Measurements from ENCODE around the gene CDH16.
"Not testable (repeated sequence)": the region's sequence is repeated elsewhere in the genome, so short reads cannot be mapped to it uniquely, and the experiment has no call there.

CDH16 gene

DNA sequence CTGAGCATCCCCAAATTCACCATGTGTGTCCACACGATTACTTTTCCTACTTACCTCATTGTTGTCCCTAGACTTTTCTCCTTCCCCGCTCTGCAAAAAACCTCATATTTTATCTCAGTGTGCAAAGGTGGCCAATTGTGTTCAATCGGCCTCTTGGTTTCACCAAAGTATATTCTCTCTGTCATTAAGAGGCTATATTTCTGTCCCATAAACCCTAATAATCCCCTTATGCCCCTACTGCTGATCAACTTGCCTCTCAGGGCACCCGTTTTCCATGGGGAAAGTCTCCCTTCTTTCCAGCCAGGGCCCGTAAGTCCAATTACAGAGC, 28.3 kb upstream of the CDH16 start:
- no peak for DNase-seq (ENCODE audit: low read depth)
- TF ChIP-seq, protein P1, sequence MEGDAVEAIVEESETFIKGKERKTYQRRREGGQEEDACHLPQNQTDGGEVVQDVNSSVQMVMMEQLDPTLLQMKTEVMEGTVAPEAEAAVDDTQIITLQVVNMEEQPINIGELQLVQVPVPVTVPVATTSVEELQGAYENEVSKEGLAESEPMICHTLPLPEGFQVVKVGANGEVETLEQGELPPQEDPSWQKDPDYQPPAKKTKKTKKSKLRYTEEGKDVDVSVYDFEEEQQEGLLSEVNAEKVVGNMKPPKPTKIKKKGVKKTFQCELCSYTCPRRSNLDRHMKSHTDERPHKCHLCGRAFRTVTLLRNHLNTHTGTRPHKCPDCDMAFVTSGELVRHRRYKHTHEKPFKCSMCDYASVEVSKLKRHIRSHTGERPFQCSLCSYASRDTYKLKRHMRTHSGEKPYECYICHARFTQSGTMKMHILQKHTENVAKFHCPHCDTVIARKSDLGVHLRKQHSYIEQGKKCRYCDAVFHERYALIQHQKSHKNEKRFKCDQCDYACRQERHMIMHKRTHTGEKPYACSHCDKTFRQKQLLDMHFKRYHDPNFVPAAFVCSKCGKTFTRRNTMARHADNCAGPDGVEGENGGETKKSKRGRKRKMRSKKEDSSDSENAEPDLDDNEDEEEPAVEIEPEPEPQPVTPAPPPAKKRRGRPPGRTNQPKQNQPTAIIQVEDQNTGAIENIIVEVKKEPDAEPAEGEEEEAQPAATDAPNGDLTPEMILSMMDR (conservative IDR thresholded peaks at IDR 0.05; ENCODE audit: control insufficient read depth, insufficient read depth, low read depth, low read length), result no peak
- H3K4me3 ChIP-seq (ENCODE audit: control insufficient read depth, low read depth, low read length), result no peak overlapping the region

DNA sequence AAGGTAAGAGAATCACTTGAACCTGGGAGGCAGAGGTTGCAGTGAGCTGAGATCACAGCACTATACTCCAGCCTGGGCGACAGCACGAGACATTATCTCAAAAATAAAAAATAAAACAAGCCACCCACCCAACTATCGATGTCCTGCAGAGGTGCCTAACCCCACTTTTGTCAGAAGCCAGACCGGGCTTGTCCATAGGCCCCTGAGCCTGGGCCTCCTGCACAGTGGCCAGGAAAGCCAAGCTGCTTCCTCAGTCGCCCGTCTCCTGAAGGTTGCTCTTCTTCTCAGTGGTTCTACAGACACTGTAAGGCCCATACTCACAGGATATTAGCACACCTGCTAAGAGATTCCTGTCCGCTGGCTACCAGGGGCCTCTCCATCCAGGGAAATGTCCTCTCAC, 27.9 kb upstream of the CDH16 start:
- TF ChIP-seq, protein P1 (conservative IDR thresholded peaks at IDR 0.05; ENCODE audit: control insufficient read depth, insufficient read depth, low read depth, low read length), result no peak
- H3K4me3 ChIP-seq (ENCODE audit: control insufficient read depth, low read depth, low read length), result no peak overlapping the region
- no peak for DNase-seq (ENCODE audit: low read depth)

DNA sequence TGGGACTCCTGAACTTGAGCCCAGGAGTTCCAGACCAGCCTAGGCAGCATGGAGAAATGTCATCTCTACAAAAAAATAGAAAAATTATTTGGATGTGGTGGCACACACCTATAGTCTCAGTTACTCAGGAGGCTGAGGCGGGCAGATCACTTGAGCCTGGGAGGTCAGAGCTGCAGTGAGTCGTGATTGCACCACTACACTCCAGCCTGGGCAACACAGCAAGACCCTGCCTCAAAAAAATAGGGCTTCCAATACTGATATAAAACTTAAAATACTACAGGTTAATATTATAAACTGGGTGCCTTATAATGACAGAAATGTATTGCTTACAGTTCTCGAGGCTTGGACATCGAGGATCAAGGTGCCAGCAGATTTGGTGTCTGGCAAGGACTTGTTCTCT, 27.3 kb upstream of the CDH16 start:
- TF ChIP-seq, protein P1 (conservative IDR thresholded peaks at IDR 0.05; ENCODE audit: control insufficient read depth, insufficient read depth, low read depth, low read length), result no peak
- no peak overlapping the region for H3K4me3 ChIP-seq (ENCODE audit: control insufficient read depth, low read depth, low read length)
- no peak for DNase-seq (ENCODE audit: low read depth)

DNA sequence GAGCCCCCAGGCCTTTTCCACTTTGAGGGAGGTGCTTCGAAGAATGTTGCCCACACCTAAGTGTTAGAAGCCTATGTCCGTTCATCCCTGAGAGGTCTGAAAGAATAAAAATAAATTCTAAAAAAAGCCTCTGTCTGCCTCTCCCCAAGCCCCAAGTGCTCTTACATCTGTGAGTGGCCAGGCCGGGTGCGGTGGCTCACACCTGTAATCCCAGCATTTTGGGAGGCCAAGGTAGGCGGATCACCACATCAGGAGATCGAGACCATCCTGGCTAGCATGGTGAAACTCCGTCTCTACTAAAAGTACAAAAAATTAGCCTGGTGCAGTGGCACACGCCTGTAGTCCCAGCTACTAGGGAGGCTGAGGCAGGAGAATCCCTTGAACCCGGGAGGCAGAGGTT, 26.3 kb upstream of the CDH16 start:
- not testable (repeated sequence) for DNase-seq (ENCODE audit: low read depth); H3K4me3 ChIP-seq (ENCODE audit: control insufficient read depth, low read depth, low read length)

DNA sequence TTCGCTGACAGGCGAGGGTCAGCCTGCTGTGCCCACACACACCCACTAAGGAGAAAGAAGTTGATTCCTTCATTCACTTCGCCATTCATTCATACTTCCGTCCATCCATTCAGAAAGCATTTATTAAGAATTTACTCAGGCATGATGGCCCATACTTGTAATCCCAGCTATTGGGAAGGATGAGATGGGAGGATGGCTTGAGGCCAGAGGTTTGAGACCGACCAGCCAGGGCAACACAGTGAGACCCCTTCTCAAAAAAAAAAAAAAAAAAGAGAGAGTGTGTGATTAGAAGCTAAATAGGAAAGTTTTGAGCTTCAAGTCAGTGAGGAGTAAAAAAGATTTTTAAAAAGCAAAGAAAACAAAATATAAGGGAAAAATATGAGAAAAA, 25.4 kb upstream of the CDH16 start:
- H3K4me3 ChIP-seq (ENCODE audit: control insufficient read depth, low read depth, low read length), result no peak overlapping the region
- DNase-seq (ENCODE audit: low read depth), result no peak
- TF ChIP-seq, protein P1 (conservative IDR thresholded peaks at IDR 0.05; ENCODE audit: control insufficient read depth, insufficient read depth, low read depth, low read length), result no peak

DNA sequence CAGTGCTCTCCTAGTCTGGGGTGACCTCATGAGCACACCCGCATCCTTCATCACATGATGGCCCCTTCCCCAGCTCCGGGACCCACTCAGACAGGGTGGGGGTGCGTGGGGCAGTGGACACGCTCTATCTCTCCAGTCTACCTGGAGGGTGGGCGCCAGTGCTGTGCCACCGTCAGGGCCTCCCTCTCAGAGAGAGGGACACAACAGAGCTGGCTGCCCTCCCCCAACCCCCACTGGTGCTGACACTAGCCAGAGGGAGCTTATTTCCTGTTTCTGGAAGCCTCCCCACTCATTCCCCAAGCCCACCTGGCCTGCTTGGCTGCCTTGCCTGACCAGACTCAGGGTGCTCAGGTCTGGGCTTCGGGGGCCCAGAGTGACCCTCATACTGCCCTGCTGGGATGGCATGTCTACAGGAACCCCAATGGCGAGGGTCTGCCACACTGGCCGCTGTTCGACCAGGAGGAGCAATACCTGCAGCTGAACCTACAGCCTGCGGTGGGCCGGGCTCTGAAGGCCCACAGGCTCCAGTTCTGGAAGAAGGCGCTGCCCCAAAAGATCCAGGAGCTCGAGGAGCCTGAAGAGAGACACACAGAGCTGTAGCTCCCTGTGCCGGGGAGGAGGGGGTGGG, 24.9 kb upstream of the CDH16 start:
- DNase-seq (ENCODE audit: low read depth), result no peak
- TF ChIP-seq, protein P1 (conservative IDR thresholded peaks at IDR 0.05; ENCODE audit: control insufficient read depth, insufficient read depth, low read depth, low read length), result no peak
- no peak overlapping the region for H3K4me3 ChIP-seq (ENCODE audit: control insufficient read depth, low read depth, low read length)

DNA sequence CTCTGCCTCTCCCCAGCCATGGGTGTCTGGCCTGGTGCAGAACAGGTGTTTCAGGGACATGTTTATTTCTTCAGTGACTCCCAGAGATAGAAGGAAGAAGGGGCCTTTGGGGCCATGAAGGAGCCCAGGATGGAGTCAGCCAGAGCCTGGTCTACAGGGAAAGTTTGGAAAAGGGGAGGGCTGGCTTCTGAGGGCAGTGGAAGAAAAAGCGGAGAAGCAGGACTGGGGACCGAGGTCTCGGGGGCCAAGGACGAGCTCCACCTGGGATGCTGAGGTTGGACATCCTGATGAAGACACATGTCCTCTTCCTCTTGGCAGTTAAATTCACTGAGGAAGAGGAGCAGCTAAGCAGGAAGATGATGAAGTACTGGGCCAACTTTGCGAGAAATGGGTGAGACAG, 24.3 kb upstream of the CDH16 start:
- TF ChIP-seq, protein P1 (conservative IDR thresholded peaks at IDR 0.05; ENCODE audit: control insufficient read depth, insufficient read depth, low read depth, low read length), result no peak
- no peak overlapping the region for H3K4me3 ChIP-seq (ENCODE audit: control insufficient read depth, low read depth, low read length)
- DNase-seq (ENCODE audit: low read depth), result no peak
